NCI-H146 treated with DMSO at 0.1 percent for 48 hours (cell line): ENCODE results near the gene ERC2.

Experiments used
- DNase-seq: peaks from one replicate; lab custom pipeline; 2025; ENCODE audit not compliant: unreplicated experiment; lab: John Stamatoyannopoulos, UW

Gene ERC2

GRCh38 chr3:56428667-56429066 is 39.6 kb downstream of the ERC2 start:
- DNase-seq = no peak

- DNase-seq = no peak
Observed at GRCh38 chr3:56424885-56425284, 43.4 kb downstream of the ERC2 start.

GRCh38 chr3:56424336-56424735 is 43.9 kb downstream of the ERC2 start:
- DNase-seq = no peak

- DNase-seq = no peak
Observed at GRCh38 chr3:56423661-56424099, 44.6 kb downstream of the ERC2 start.

- DNase-seq = no peak
Observed at GRCh38 chr3:56422316-56422715, 46.0 kb downstream of the ERC2 start.

- no peak for DNase-seq
Observed at GRCh38 chr3:56421205-56421604, 47.1 kb downstream of the ERC2 start.

GRCh38 chr3:56415652-56416051 is 52.6 kb downstream of the ERC2 start:
- no peak for DNase-seq

- no peak for DNase-seq
Observed at GRCh38 chr3:56413911-56414310, 54.4 kb downstream of the ERC2 start.

- no peak for DNase-seq
Observed at GRCh38 chr3:56411166-56411565, 57.1 kb downstream of the ERC2 start.

- no peak for DNase-seq
Observed at GRCh38 chr3:56410576-56410975, 57.7 kb downstream of the ERC2 start.

GRCh38 chr3:56409790-56410189 is 58.5 kb downstream of the ERC2 start:
- no peak for DNase-seq

GRCh38 chr3:56408761-56409196 is 59.5 kb downstream of the ERC2 start:
- no peak for DNase-seq

GRCh38 chr3:56406826-56407515 is 61.3 kb downstream of the ERC2 start:
- DNase-seq = no peak

- no peak for DNase-seq
Observed at GRCh38 chr3:56404884-56405283, 63.4 kb downstream of the ERC2 start.

- no peak for DNase-seq
Observed at GRCh38 chr3:56398659-56399058, 69.6 kb downstream of the ERC2 start.

GRCh38 chr3:56397798-56398197 is 70.5 kb downstream of the ERC2 start:
- no peak for DNase-seq

GRCh38 chr3:56389183-56389830 is 79.0 kb downstream of the ERC2 start:
- no peak for DNase-seq

- DNase-seq = no peak
Observed at GRCh38 chr3:56383092-56383491, 85.2 kb downstream of the ERC2 start.

GRCh38 chr3:56379723-56380287 is 88.5 kb downstream of the ERC2 start:
- DNase-seq = no peak

GRCh38 chr3:56375654-56376053 is 92.6 kb downstream of the ERC2 start:
- no peak for DNase-seq

- no peak for DNase-seq
Observed at GRCh38 chr3:56373386-56373785, 94.9 kb downstream of the ERC2 start.

- DNase-seq = no peak
Observed at GRCh38 chr3:56370991-56371775, 97.1 kb downstream of the ERC2 start.
